Stimulated activated CD8-positive, alpha-beta memory T cell treated with anti-CD3 and anti-CD28 coated beads, Interleukin-2, amount 100 ng/mL, for 1 hour (primary cell): ENCODE results near the gene NCK2.
A peak's percentile ranks its signal among the peaks of the same experiment; 100 is the strongest.

Source experiments
- DNase-seq, 2 donors: peaks; one replicate each; pipeline ENCODE4 v3.0.0-alpha.2; 2020; ENCODE audit warnings: low read depth in 2 of 2

Gene NCK2

DNA sequence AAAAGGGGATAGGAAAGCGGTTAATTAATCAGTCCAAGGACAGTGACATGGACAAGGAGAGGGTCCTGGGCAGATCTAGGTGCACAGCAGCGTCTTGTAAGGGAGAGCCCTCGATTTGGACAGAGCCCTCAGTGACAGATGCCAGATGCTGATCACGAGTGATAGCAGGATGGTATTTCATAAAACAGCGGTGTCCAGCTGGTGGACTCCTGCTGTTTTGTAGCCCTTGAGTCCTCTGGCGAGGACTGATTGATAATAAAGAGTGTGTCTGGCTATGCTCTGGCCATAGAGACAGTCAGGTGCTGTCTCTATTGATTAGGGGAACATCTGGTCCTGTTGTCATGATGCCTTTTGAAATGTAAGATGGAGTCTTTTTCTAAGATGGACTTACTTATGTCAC lies 180.7 kb downstream of the NCK2 start:
- no peak for DNase-seq

DNA sequence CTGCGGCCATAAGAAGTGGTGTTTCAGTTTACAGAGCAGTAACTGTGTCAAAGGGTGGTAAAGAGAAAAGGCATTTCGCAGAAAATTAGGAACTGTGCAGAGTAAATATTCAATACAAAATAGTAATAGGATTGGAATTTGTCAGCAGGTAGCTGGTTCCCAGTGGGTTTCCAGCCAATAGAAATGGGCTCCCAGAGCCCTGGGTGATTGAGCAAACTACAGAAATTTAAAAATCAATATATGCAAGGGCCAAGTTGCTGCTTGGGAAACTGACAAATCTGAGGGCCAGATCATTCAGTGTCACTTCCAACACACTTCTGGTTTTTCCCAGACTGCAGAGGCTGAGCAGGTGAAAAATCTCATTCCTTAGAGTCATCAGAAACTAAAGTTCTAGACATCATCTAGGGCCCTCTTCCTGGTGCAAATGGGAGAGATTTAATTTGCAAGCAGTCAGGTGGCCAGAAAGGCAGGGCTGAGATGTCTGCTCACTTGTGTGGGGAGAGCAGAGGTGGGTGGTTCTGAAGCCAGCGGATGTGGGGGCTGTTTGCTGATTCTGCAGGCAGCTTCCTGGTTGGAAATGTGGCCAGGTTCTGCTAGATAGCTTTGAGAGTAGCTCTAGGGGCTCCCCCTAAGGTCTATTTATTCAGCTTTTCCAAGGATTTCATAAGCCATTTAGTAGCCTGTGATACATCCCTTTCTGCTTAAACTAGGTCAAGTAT lies 182.4 kb downstream of the NCK2 start:
- DNase-seq = peak in 1 of 2 donors; percentile 9

DNA sequence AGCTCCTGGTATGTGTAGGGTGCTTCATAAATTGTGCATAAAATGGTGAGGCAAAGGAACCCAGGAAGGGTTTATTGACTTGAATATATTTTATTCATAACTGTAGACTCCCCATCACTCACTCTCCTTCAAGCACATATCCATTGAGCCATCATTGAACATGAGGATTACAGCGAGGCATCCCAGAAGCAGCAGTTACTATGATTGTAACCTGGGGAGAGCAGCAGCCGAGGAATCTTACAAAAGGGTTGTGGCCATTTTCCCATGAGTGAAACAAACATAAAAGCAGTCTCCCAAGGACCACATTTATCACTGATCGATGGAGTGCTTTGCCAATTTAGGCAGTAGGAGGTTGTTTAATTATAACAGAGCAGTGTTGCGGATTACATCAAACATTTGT lies 183.4 kb downstream of the NCK2 start:
- DNase-seq = no peak

DNA sequence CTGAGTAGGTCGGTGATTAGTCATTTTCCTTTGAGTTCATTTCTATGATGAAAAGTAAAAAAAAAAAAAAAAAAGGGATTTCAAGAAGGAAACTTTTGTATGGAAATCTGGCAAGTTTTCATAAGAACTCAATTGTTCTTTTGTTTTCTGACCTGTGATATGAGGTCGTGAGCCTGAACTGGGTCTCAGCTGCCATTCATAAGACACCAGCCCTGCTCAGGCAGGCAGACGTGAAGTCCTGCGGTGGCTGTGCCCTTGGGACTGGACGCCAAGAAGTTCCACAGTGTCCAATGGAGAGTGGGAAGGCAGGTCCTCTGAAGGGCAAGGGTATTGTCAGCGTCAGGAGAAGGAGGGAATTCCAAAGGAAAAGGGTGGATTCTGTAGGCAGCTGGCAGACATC lies 183.9 kb downstream of the NCK2 start:
- no peak for DNase-seq

DNA sequence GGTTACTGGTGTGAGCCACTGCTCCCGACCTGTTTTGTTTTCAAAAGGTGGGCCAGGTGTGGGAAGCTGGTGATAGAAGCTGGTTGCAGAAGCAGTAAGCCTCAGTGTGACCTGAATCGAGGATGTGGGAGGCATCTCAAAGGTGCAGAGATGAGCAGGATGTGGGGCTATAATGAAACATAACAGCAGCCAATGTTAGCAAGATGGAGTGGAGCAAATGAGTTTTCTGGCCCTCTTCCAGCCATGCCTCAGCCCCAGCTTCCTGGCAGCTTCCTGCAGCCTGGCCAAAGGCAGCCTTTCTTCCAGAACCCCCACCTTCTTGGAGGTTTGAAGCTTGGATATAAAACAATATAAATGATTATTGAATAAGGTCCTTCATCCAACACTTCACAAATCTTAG lies 184.8 kb downstream of the NCK2 start:
- DNase-seq = peak in 1 of 2 donors; percentile 13

DNA sequence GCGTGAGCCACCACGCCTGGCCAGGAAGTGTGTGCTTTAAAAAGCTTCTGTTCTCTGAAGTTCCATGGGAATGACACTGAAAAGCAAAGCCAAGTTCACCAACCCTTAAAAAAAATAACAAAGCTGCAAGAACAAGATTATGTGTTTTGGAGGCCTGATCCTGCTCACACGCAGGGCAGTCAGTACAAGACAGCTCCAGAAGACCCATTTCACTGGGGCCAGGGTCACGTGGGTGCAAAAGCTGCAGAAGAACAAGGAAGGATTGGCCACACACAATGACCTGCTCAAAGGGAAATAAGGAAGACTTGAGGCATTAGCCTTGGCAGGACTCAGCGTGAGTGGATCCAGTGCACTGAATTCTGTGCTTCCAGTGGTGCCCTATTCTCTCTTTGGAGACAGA lies 187.9 kb downstream of the NCK2 start:
- DNase-seq = no peak

DNA sequence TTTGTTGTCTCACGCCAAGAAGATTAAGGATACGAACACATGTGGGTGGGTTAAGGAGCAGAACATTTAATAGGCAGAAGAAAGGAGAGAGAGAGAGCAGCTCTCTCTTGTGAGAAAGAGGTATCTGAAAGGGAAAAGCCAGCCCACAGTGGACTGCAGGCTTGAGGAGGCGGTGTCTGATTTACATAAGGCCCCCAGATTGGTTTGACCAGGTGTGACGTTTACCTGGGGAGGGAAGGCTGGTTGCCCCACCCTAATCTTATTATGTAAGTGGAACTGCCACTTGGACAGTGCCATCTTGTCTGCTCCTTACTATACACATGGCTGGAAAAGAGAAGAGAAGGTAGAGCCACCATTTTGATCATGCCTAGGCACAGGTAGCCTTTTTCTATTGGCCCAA lies 189.2 kb downstream of the NCK2 start:
- no peak for DNase-seq

DNA sequence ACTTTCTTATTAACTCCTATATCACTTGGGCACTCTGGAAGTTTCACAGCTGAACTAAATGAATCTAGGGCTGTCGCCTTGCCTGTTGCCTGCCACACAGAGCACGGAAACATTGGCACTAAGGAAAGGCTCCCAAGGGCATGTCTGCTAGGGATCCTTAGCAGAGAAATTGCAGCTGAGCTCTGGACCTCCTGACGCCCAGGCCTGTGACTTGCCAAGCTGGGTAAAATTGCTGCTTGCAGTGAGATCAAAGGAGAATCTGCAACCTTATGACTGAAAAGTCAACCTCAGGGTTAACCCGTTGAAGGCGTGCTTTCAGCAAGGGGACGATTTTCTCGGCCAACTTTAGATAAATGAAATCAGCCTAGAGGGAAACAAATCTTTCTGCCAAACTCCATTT lies 189.8 kb downstream of the NCK2 start:
- peak in 1 of 2 donors; percentile 2 for DNase-seq

DNA sequence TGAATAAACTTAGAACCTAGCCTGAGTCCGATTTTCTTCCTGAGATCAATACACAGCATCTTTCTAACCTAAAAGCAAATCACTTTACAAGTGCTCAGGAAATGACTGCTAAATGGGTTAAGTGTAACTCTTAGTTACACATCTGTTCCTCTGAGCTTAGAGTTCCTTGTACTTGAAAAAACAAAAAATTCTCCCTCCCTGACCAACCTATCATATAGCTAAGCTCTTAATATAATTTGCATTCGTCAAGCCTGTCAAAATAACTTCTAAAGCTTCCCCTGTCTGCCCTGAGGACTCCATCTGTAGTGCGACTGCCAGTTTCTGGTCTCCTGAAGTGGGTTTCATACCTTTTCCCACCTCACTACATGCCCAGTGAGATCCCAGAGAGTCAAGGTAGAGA lies 190.4 kb downstream of the NCK2 start:
- no peak for DNase-seq

DNA sequence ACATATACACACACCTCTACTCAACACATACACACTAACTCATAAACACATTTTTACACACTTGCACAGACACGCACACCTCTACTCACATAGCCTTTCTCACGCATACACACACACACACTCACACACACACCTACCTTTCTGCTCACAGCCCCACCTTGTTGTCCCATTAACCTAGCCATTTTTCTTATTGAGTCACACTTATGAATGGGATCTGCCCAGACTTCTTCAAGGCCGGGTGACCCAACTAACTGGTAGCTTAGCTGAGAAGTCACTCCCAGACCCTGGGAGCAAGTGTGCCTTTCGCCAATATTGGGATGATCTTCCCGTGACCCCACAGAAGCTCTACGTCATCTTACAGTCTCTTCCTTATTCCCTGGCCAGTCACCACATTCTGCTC lies 192.2 kb downstream of the NCK2 start:
- DNase-seq = no peak

DNA sequence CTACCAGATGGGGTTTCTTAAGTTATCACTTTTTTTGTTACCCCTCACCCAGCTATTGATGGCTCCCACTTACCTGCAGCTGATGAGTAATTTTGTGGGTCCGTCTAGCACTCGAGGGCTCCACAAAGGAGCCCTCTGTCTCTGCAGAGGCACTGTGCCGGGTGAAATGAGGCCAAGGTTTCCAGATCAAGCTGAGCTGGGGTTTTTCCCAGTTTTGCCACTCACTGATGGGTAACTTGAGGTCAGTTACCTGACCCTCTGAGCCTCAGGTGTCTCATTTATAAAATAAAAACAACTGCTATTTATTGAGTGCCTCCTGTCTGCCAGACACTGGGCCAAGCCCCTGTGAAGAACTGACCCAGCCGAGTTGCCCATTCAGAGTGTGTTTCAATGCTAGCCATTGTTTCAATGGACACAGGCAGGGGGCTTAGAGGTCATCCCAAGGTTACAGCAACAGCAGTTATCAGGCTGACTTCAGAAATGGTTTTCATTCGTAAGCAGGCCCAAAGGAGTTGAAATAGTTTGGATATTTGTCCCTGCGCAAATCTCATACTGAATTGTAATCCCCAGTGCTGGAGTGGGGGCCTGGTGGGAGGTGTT lies 192.9 kb downstream of the NCK2 start:
- no peak for DNase-seq
